ENCODE measurements around the gene JMJD1C. TPM values are rescaled to one million over a fixed set of nuclear protein-coding genes. Genes with fewer than 3 reads are reported as not detected.
A peak's percentile ranks its signal among the peaks of the same experiment; 100 is the strongest.

The JMJD1C gene
- total RNA-seq, 4 donors from 2014 or later = 76.2 to 150 (median 101) TPM

DNA sequence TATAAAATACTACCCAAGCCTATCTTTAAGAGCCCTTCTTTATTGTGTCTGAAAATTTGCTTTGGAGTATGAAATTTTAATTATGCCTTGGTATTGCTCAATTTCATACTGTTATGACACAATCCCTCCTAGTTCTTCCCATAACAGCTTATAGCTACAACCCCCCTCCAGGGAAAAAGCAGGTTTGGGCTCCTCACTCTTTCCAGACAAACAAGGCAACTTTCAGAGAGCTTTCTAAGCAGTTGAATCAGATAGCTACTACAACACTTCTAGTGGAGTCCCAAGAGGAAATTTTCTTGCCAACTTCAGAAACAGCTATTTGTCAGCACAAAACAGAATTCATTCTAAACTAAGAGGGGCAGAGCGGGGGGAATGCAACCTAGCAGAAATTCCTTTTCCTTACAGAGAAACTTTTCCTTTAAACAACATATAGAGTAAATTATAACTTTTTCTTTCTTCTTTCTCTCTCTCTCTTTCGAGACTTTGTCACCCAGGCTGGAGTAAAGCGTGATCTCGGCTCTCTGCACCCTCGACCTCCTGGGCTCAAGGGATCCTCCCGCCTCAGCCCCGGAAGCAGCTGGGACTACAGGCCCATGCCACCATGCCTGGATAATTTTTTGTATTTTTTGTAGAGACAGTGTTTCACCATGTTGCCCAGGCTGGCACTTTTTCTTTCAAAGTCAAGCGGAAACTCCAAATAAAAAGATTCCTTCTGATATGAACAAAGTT lies 26.0 kb upstream of the JMJD1C start:
- 43% methylated on average over 1 to 6 of the region's 8 CpGs for WGBS, 2 donors (ENCODE audit: low coverage in 1 of 2)
- H3K36me3 ChIP-seq = no peaks in the 10 kb centered on the region
- no peaks in the 10 kb centered on the region for H3K9me3 ChIP-seq
- peak; percentile 83 for ATAC-seq
- peak overlapping the region in 2 of 4 donors; percentile 58 to 62 for H3K27ac ChIP-seq
- TF ChIP-seq EP300 (IDR thresholded peaks at IDR 0.05) (no peak), POLR2A (IDR thresholded peaks at IDR 0.05) (no peak), POLR2AphosphoS5 (IDR thresholded peaks at IDR 0.05) (peak; percentile 23)
- TF ChIP-seq, protein P1, sequence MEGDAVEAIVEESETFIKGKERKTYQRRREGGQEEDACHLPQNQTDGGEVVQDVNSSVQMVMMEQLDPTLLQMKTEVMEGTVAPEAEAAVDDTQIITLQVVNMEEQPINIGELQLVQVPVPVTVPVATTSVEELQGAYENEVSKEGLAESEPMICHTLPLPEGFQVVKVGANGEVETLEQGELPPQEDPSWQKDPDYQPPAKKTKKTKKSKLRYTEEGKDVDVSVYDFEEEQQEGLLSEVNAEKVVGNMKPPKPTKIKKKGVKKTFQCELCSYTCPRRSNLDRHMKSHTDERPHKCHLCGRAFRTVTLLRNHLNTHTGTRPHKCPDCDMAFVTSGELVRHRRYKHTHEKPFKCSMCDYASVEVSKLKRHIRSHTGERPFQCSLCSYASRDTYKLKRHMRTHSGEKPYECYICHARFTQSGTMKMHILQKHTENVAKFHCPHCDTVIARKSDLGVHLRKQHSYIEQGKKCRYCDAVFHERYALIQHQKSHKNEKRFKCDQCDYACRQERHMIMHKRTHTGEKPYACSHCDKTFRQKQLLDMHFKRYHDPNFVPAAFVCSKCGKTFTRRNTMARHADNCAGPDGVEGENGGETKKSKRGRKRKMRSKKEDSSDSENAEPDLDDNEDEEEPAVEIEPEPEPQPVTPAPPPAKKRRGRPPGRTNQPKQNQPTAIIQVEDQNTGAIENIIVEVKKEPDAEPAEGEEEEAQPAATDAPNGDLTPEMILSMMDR (IDR thresholded peaks at IDR 0.05) = no peak
- no peaks in the 10 kb centered on the region for H3K27me3 ChIP-seq
- peaks cover 0 to 39% (median 8%) of the 10 kb centered on the region in 3 donors for H3K4me1 ChIP-seq
- H3K4me3 ChIP-seq = no peak overlapping the region

DNA sequence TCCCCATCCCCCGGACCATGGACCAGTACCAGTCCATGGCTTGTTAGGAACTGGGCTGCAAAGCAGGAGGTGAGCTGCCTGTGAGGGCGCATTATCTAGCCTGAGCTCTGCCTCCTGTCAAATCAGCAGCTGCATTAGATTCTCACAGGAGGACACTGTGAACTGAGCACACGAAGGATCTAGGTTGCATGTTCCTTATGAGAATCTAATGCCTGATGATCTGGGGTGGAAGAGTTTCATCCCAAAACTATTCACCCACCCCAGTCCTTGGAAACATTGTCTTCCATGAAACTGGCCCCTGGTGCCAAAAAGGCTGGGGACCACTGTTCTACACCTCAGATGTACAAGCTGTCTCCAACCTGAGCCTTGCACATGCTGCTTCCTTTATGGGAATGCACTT lies 24.1 kb upstream of the JMJD1C start:
- TF ChIP-seq EP300 (IDR thresholded peaks at IDR 0.05) = no peak
- TF ChIP-seq, protein P1 (IDR thresholded peaks at IDR 0.05) = no peak
- TF ChIP-seq POLR2A (IDR thresholded peaks at IDR 0.05) = no peak
- TF ChIP-seq POLR2AphosphoS5 (IDR thresholded peaks at IDR 0.05) = no peak
- Histone ChIP-seq H3K27me3 (no peaks in the 10 kb centered on the region), H3K27ac (no peak overlapping the region), H3K4me3 (no peak overlapping the region), H3K9me3 (no peaks in the 10 kb centered on the region), H3K36me3 (no peaks in the 10 kb centered on the region), H3K4me1 (peaks cover 0 to 56% (median 8%) of the 10 kb centered on the region in 3 donors)
- no peak for ATAC-seq
- WGBS, 2 donors (ENCODE audit: low coverage in 1 of 2) = no CpG with 5 or more reads among the region's 3 CpGs

DNA sequence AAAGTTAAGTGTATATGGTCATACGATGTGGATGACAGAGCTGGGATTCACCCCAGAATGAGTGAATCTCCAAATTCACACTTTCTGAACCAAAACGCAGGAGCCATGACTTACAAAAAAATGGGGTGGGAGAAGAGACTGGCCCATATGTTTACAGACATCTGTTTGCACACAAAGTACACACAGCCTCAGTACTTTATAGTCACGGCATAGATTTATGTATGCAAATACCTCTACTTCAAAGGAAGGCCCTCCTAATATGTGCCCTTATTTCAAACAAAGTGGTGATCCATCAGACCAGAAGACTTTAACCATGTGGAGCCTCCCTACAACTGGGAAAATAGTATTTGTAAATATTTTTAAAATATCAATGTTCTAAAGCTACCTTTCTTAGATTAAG lies 22.2 kb upstream of the JMJD1C start:
- H3K4me3 ChIP-seq = no peak overlapping the region
- no peak for ATAC-seq
- peaks cover 0 to 53% (median 8%) of the 10 kb centered on the region in 3 donors for H3K4me1 ChIP-seq
- no peaks in the 10 kb centered on the region for H3K27me3 ChIP-seq
- H3K27ac ChIP-seq = no peak overlapping the region
- H3K9me3 ChIP-seq = no peaks in the 10 kb centered on the region
- H3K36me3 ChIP-seq = no peaks in the 10 kb centered on the region
- TF ChIP-seq POLR2AphosphoS5 (IDR thresholded peaks at IDR 0.05) (no peak), POLR2A (IDR thresholded peaks at IDR 0.05) (no peak), EP300 (IDR thresholded peaks at IDR 0.05) (no peak)
- TF ChIP-seq, protein P1 (IDR thresholded peaks at IDR 0.05) = no peak
- 77 to 83% methylated on average over 3 of the region's 3 CpGs for WGBS, 2 donors (ENCODE audit: low coverage in 1 of 2)

DNA sequence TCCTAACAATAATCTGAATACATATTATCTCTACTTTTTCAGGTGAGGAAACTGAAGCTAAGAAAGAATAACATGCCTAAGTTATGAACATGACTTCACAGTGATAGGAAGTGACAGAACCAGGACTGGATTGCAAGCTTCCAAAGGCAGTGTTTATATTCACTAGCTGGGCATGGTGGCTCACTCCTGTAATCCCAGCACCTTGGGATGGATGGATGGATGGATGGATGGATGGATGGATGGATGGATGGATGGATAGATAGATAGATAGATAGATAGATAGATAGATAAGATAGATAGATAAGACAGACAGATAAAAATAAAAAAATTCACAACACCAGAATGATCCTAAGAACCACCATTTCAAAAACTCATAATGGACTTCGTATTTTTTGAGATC lies 18.2 kb upstream of the JMJD1C start:
- TF ChIP-seq EP300 (IDR thresholded peaks at IDR 0.05) = no peak
- TF ChIP-seq POLR2A (IDR thresholded peaks at IDR 0.05) = no peak
- TF ChIP-seq, protein P1 (IDR thresholded peaks at IDR 0.05) = no peak
- TF ChIP-seq POLR2AphosphoS5 (IDR thresholded peaks at IDR 0.05) = no peak
- no peak for ATAC-seq
- Histone ChIP-seq H3K4me3 (no peak overlapping the region), H3K9me3 (no peaks in the 10 kb centered on the region), H3K27ac (no peak overlapping the region), H3K36me3 (no peaks in the 10 kb centered on the region), H3K4me1 (peaks cover 0 to 54% (median 0%) of the 10 kb centered on the region in 3 donors), H3K27me3 (no peaks in the 10 kb centered on the region)
- 80 to 100% methylated on average over 1 of the region's 1 CpG for WGBS, 2 donors (ENCODE audit: low coverage in 1 of 2)
